Forelimb muscle (tissue), 1 donor: ENCODE results near the gene CHST5. TPM values are rescaled to one million over a fixed set of nuclear protein-coding genes. Genes with fewer than 3 reads are reported as not detected.

ENCODE experiments used
- polyA plus RNA-seq: library from polyadenylated mRNA; unstranded; fragments of 120-200 nt; gene quantifications from one replicate; pipeline ENCODE4 v1.2.1, GENCODE V29; 2013; ENCODE audit not compliant: insufficient read length

CHST5 gene
- polyA plus RNA-seq, 1 donor = 0.27 TPM

Other genes with a start within 250 kb of the CHST5 start
- gene CFDP1, start 102.6 kb downstream of the CHST5 start, polyA plus RNA-seq = 72.9 TPM
- gene TMEM170A, start 71.4 kb downstream of the CHST5 start, polyA plus RNA-seq = 18.6 TPM
- gene CHST6, start 40.7 kb downstream of the CHST5 start, polyA plus RNA-seq = 2.1 TPM
- gene TMEM231, start 20.1 kb upstream of the CHST5 start, polyA plus RNA-seq = 6.1 TPM
- gene GABARAPL2, start 30.3 kb upstream of the CHST5 start, polyA plus RNA-seq = 118 TPM
- 31.7 TPM for gene ADAT1, start 87.2 kb upstream of the CHST5 start, polyA plus RNA-seq
- 127 TPM for gene KARS1, start 111.6 kb upstream of the CHST5 start, polyA plus RNA-seq
- gene TERF2IP, start 111.7 kb upstream of the CHST5 start, polyA plus RNA-seq = 59.1 TPM
- not detected for gene CPHXL2, start 140.9 kb upstream of the CHST5 start, polyA plus RNA-seq
- gene DUXB, start 165.4 kb upstream of the CHST5 start, polyA plus RNA-seq = not detected
- gene CPHXL, start 190.4 kb upstream of the CHST5 start, polyA plus RNA-seq = not detected